RWPE2 (cell line): ENCODE results near the gene SERINC3.

Experiments
- ATAC-seq: fragments of 200-7000 bp; cut with Tn5 transposase; 3 replicates; pipeline ENCODE4 v1.9.1; 2021; ENCODE audit warnings: low read depth
- DNase-seq: peaks from one replicate; pipeline ENCODE4 v3.0.0-alpha.2; 2020; ENCODE audit warnings: low spot score
- H3K27ac ChIP-seq: fragments of 450-650 bp; 2 replicates; pipeline ENCODE4 v1.5.1; 2017; ENCODE audit warnings: mild to moderate bottlenecking; ENCODE audit not compliant: poor library complexity, severe bottlenecking
- H3K27me3 ChIP-seq: fragments of 250-450 bp; sonication (Bioruptor Pico); 2 replicates; pipeline ENCODE4 v1.5.1; 2021; ENCODE audit warnings: mild to moderate bottlenecking, moderate library complexity; ENCODE audit not compliant: insufficient read depth, poor library complexity, severe bottlenecking
- H3K36me3 ChIP-seq: fragments of 250-450 bp; sonication (Bioruptor Pico); 2 replicates; pipeline ENCODE4 v1.5.1; 2020; ENCODE audit warnings: low read depth, mild to moderate bottlenecking, moderate library complexity
- H3K4me1 ChIP-seq: fragments of 250-450 bp; sonication (Bioruptor Pico); 2 replicates; pipeline ENCODE4 v1.5.1; 2021; ENCODE audit warnings: mild to moderate bottlenecking, moderate library complexity; ENCODE audit not compliant: insufficient read depth, poor library complexity, severe bottlenecking
- H3K4me3 ChIP-seq: fragments of 250-450 bp; sonication (Bioruptor Pico); 2 replicates; pipeline ENCODE4 v1.5.1; 2021; ENCODE audit warnings: mild to moderate bottlenecking, moderate library complexity; ENCODE audit not compliant: severe bottlenecking
- H3K9me3 ChIP-seq: fragments of 250-450 bp; sonication (Bioruptor Pico); 2 replicates; pipeline ENCODE4 v1.5.1; 2021; ENCODE audit warnings: mild to moderate bottlenecking, moderate library complexity; ENCODE audit not compliant: severe bottlenecking
- CTCF ChIP-seq: fragments of 450-650 bp; IDR thresholded peaks from one replicate; pipeline ENCODE4 v1.5.1; 2017; ENCODE audit warnings: mild to moderate bottlenecking, moderate library complexity; ENCODE audit not compliant: poor library complexity, severe bottlenecking

Gene SERINC3

GRCh38 chr20:44456611-44457010 is 65.3 kb downstream of the SERINC3 start:
- H3K4me3 ChIP-seq: no peak overlapping the region
- no peaks in the 10 kb centered on the region for H3K27me3 ChIP-seq
- DNase-seq (no peak), ATAC-seq (no peak)
- TF ChIP-seq CTCF: no peak
- H3K27ac ChIP-seq: no peak overlapping the region
- no peaks in the 10 kb centered on the region for H3K36me3 ChIP-seq
- no peaks in the 10 kb centered on the region for H3K9me3 ChIP-seq
- no peaks in the 10 kb centered on the region for H3K4me1 ChIP-seq

- DNase-seq (no peak), ATAC-seq (no peak)
- H3K36me3 ChIP-seq: no peaks in the 10 kb centered on the region
- no peak overlapping the region for H3K27ac ChIP-seq
- no peaks in the 10 kb centered on the region for H3K9me3 ChIP-seq
- H3K4me1 ChIP-seq: no peaks in the 10 kb centered on the region
- H3K27me3 ChIP-seq: no peaks in the 10 kb centered on the region
- TF ChIP-seq CTCF: no peak
- H3K4me3 ChIP-seq: no peak overlapping the region
Observed at GRCh38 chr20:44455126-44455525, 66.7 kb downstream of the SERINC3 start.

- Histone ChIP-seq H3K4me3 (no peak overlapping the region), H3K27ac (no peak overlapping the region), H3K4me1 (no peaks in the 10 kb centered on the region), H3K36me3 (no peaks in the 10 kb centered on the region), H3K27me3 (no peaks in the 10 kb centered on the region), H3K9me3 (no peaks in the 10 kb centered on the region)
- ATAC-seq (no peak), DNase-seq (no peak)
- TF ChIP-seq CTCF: no peak
Observed at GRCh38 chr20:44454306-44454963, 67.4 kb downstream of the SERINC3 start.

GRCh38 chr20:44450903-44451450 is 70.9 kb downstream of the SERINC3 start:
- Histone ChIP-seq H3K4me1 (no peaks in the 10 kb centered on the region), H3K27ac (no peak overlapping the region), H3K4me3 (no peak overlapping the region), H3K9me3 (no peaks in the 10 kb centered on the region), H3K27me3 (no peaks in the 10 kb centered on the region), H3K36me3 (no peaks in the 10 kb centered on the region)
- TF ChIP-seq CTCF: no peak
- DNase-seq (no peak), ATAC-seq (no peak)

GRCh38 chr20:44450281-44450889 is 71.5 kb downstream of the SERINC3 start:
- no peaks in the 10 kb centered on the region for H3K4me1 ChIP-seq
- no peak overlapping the region for H3K4me3 ChIP-seq
- no peaks in the 10 kb centered on the region for H3K36me3 ChIP-seq
- TF ChIP-seq CTCF: no peak
- H3K9me3 ChIP-seq: no peaks in the 10 kb centered on the region
- ATAC-seq: no peak; the same call in 2 of the 3 replicates
- DNase-seq: no peak
- H3K27me3 ChIP-seq: no peaks in the 10 kb centered on the region
- no peak overlapping the region for H3K27ac ChIP-seq
